Umbilical cord (tissue), 2 donors: ENCODE measurements around the gene FAM131B. TPM values are rescaled to one million over a fixed set of nuclear protein-coding genes. Genes with fewer than 3 reads are reported as not detected.
"Not testable (repeated sequence)": the region's sequence is repeated elsewhere in the genome, so short reads cannot be mapped to it uniquely, and the experiment has no call there.

ENCODE experiments used
- DNase-seq: peaks from one replicate; pipeline ENCODE4 v3.0.0-alpha.2; 2015; ENCODE audit warnings: low spot score
- total RNA-seq: library from RNA; depleted of rRNA; stranded (reverse); fragments of >200 nt; gene quantifications from one replicate; pipeline ENCODE4 v1.2.3, GENCODE V29; 2014; ENCODE audit warnings: low replicate concordance; ENCODE audit not compliant: insufficient read depth

The FAM131B gene
- total RNA-seq, 1 donor from 2014 or later: 7.2 TPM

DNA sequence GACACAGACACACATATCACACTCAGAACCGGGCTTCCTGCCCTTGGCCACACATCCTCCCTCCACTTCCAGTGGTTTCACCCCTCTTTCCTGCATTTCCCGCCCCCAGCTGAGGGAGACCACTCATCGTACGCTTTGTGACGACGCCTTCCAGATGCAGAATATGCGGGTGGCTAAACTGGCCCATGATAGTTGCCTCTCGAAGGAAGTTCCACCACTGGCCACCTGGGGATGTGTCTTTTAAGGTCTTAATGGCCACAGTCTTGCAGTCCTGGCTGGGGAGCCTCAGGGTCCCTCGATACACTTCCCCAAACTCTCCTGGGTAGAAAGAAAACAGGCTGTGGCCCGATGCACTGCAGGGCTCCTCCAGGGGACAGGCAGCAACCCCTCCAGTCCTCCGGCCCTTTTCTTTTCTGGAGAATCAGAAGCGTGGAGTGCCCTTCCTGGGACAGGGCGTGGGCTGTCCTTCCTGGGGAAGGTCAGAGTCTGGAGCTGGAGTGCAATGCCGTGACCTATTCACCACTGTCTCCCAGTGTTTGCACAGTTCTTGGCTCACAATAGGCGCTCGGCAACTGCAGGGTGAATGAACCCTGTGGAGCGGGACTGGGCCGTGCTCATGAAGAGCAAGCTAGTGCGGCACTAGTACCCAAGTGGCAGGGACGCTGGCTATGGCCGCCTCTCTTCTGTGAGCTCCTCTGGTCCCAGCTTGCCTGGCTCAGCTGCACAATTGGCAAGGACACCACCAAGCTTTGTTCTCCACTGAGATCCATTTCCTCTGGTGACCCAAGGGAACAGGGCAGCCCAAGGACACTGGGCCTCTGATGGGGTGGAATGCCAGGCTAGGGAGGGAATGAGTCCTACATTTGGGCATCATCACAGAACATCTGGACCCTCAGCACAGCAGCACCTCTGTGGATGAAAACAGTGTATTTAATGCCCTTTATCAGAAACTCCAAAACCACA lies 33.0 kb upstream of the FAM131B start:
- no peak for DNase-seq

GRCh38 chr7:143394777-143395176 lies 32.3 kb upstream of the FAM131B start:
- DNase-seq: no peak

GRCh38 chr7:143394068-143394467 lies 31.6 kb upstream of the FAM131B start:
- no peak for DNase-seq

GRCh38 chr7:143393267-143394041 lies 30.9 kb upstream of the FAM131B start:
- peak; percentile 49 for DNase-seq

DNA sequence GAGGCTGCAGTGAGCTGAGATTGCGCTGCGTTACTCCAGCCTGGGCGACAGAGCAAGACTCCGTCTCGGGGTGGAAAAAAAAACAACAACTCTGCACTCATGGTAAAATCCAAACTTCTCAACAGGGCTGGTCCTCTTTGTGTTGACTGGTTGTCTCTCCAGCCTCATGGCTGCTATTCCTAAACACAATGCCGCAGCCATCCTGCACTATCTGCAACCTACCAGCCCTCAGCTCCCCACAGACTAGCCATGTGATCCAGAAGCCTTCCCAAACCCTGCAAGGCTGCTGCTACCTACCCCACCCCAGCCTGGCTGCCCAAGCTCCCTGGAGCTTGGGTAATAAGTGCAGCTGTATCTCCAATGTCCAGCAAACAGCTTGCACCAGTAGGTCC lies 30.4 kb upstream of the FAM131B start:
- DNase-seq: no peak

GRCh38 chr7:143392427-143392826 lies 29.9 kb upstream of the FAM131B start:
- DNase-seq: not testable (repeated sequence)

GRCh38 chr7:143391462-143392404 lies 29.2 kb upstream of the FAM131B start:
- peak; percentile 66 for DNase-seq

- DNase-seq: no peak
Measured at GRCh38 chr7:143390773-143391317, 28.3 kb upstream of the FAM131B start.

DNA sequence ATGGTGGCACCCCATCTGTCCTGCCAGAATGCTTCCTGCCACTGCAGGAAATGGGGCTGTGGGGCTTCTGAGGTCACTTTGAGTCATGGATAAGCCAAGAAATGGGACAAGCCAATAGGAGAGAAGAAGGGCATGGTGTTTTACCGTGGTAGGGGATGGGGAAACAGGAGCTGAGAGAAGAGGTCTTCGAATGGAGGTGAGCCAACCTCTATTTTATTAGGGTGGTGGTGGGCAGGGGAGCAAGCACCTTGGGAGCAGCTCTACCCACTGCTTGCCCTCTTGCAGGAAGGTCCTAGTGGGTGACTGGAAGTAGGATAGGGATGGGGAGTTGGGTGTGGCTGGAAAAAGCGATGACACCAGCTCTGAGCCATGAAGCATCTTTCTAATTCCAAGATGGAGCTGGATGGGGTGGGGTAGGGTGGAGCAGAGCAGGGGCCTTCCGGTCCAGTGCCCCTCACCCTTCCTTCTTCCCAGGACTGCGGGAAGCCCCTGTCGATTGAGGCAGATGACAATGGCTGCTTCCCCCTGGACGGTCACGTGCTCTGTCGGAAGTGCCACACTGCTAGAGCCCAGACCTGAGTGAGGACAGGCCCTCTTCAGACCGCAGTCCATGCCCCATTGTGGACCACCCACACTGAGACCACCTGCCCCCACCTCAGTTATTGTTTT lies 27.7 kb upstream of the FAM131B start:
- DNase-seq: no peak

DNA sequence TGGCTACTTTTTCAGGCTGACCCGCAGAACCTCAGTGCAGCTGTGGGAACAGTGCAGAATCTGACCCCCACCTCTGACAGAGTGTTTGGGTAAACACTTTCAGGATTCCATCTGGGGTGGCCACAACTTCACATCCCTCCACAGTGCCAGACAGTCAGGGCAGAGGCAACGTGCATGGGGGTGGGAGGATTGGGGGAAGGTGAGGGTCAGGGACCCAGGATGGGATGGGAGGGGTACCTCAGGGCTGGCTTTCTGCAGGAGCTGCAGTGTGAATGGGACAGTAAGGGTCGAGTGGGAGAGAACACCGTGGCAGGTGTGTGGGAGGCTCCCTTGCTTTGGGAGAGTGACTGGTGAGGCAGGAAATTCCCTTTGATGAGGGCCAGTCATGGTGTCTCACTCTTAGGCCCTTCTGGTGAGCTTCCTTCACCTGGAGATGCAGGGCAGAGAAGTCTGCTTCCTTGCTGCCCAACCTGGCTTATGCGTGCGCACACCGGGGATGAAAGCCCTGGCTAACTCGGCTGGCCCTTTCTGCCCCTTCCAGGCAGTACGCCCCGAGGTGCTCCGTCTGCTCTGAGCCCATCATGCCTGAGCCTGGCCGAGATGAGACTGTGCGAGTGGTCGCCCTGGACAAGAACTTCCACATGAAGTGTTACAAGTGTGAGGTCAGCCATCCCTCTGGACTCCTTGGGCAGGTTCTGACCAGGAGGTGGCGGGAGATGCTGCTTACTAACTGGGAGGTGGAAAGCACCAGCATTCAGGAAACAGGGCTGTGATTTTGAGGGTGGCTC lies 27.0 kb upstream of the FAM131B start:
- no peak for DNase-seq

DNA sequence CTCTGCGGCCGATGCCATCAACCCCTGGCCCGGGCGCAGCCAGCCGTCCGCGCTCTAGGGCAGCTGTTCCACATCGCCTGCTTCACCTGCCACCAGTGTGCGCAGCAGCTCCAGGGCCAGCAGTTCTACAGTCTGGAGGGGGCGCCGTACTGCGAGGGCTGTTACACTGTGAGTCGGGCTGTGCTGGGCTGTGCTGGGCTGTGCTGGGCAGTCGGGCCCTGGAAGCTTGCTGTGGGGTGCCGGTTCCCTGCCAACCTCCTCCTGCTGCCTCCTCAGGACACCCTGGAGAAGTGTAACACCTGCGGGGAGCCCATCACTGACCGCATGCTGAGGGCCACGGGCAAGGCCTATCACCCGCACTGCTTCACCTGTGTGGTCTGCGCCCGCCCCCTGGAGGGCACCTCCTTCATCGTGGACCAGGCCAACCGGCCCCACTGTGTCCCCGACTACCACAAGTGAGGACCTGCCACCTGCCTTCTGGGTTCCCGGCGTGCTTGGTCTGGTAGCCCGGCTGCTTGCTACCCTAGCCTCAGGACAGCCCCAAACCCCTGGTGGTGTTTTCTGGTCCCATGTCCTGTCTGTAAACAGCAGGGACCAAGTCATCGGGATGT lies 26.1 kb upstream of the FAM131B start:
- DNase-seq: no peak

GRCh38 chr7:143388051-143388450 lies 25.5 kb upstream of the FAM131B start:
- DNase-seq: no peak

GRCh38 chr7:143387156-143387975 lies 24.9 kb upstream of the FAM131B start:
- DNase-seq: no peak

GRCh38 chr7:143385891-143386781 lies 23.6 kb upstream of the FAM131B start:
- no peak for DNase-seq

GRCh38 chr7:143384661-143385631 lies 22.4 kb upstream of the FAM131B start:
- no peak for DNase-seq

- no peak for DNase-seq
Measured at GRCh38 chr7:143384148-143384547, 21.6 kb upstream of the FAM131B start.
